ENCODE measurements around the gene HAUS2. TPM values are rescaled to one million over a fixed set of nuclear protein-coding genes. Genes with fewer than 3 reads are reported as not detected.

The HAUS2 gene
- total RNA-seq, 1 donor from 2014 or later = 72.2 TPM

GRCh38 chr15:42616107-42616506, 67.5 kb downstream of the HAUS2 start:
- Histone ChIP-seq H3K36me3 (no peaks in the 10 kb centered on the region), H3F3A (ENCODE audit: low read depth) (peaks cover 30% of the 10 kb centered on the region), H4K20me1 (ENCODE audit: low read depth) (peaks cover 35% of the 10 kb centered on the region), H3K9ac (no peak overlapping the region), H3K27ac (no peak overlapping the region), H3K9me3 (ENCODE audit: low read depth) (no peaks in the 10 kb centered on the region), H3K4me3 (no peak overlapping the region), H3K79me2 (ENCODE audit: low read depth) (no peaks in the 10 kb centered on the region), H3K27me3 (no peaks in the 10 kb centered on the region), H3K4me1 (peaks cover 18% of the 10 kb centered on the region), H3K4me2 (no peak overlapping the region), H2AFZ (replicated peaks) (no peak overlapping the region)
- TF ChIP-seq CTCF (IDR thresholded peaks at IDR 0.05) (no peak), EZH2 (IDR thresholded peaks at IDR 0.05) (no peak), EZH2phosphoT487 (IDR thresholded peaks at IDR 0.05) (no peak)
- no peak overlapping the region for H3K4me3 Mint-ChIP-seq
- no peak for DNase-seq (ENCODE audit: low spot score)
- H3K27ac Mint-ChIP-seq = no peak overlapping the region
- H3K9me3 Mint-ChIP-seq = no peaks in the 10 kb centered on the region
- H3K36me3 Mint-ChIP-seq = no peaks in the 10 kb centered on the region
- peaks cover 21% of the 10 kb centered on the region for H3K4me1 Mint-ChIP-seq
- no peaks in the 10 kb centered on the region for H3K27me3 Mint-ChIP-seq (ENCODE audit: insufficient read depth, low read depth)

Other genes with a start within 250 kb of the HAUS2 start
- gene CAPN3, start 189.3 kb upstream of the HAUS2 start, total RNA-seq (ENCODE audit: low replicate concordance) = 0.37 TPM in 1 of 2 replicates, not detected in the other
- 59.9 and 72.2 TPM in 2 replicates for gene ZNF106, start 57.7 kb upstream of the HAUS2 start, total RNA-seq (ENCODE audit: low replicate concordance)
- gene SNAP23, start 53.2 kb upstream of the HAUS2 start, total RNA-seq (ENCODE audit: low replicate concordance) = 69.6 and 96.3 TPM in 2 replicates
- gene LRRC57, start within 50 bp of the HAUS2 start, total RNA-seq (ENCODE audit: low replicate concordance) = 13.8 and 18.1 TPM in 2 replicates
- 11.9 and 17.0 TPM in 2 replicates for gene STARD9, start 26.8 kb downstream of the HAUS2 start, total RNA-seq (ENCODE audit: low replicate concordance)
- gene CDAN1, start 188.3 kb downstream of the HAUS2 start, total RNA-seq (ENCODE audit: low replicate concordance) = 18.7 and 20.2 TPM in 2 replicates

All from neural progenitor cell (in vitro differentiated cells).